ENCODE measurements around the gene PRPSAP1. TPM values are rescaled to one million over a fixed set of nuclear protein-coding genes. Genes with fewer than 3 reads are reported as not detected.

The PRPSAP1 gene
- total RNA-seq, 1 experiment from 2014 or later, result 47.8 TPM

DNA sequence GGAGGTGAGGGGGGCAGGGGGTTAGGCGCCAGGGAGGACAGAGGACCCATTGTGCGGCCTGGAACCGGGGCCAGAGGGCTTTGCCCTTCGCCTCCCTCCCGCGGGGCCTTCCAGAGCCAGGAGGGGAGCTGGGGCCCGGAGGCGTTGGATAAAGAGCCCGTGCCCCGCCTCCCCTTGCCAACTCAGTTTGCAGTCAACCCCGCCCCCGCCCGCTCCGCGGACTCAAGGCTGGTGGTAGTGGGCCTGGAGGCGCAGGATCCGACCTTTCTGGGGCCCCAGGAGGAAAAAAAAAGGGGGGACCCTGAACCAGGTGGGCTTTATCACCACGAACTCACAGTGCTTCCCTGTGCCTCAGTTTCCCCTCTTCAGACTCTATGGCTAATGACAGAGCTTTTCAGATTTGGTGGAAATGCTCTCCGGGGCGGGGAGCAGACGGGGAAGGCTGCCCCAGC is 28.7 kb upstream of the PRPSAP1 start:
- no peak for TF ChIP-seq EZH2 (IDR thresholded peaks at IDR 0.05; ENCODE audit: low read length, unreplicated experiment)
- TF ChIP-seq CTCF (conservative IDR thresholded peaks at IDR 0.05; ENCODE audit: low read depth, low read length), result no peak
- TF ChIP-seq EZH2phosphoT487 (IDR thresholded peaks at IDR 0.05; ENCODE audit: borderline replicate concordance, low read length), result no peak
- H4K20me1 ChIP-seq (ENCODE audit: low read length), result no peaks in the 10 kb centered on the region
- peak overlapping the region; percentile 84 for H2AFZ ChIP-seq (ENCODE audit: low read length)
- H3K4me2 ChIP-seq (ENCODE audit: low read length), result peak overlapping the region; percentile 100
- peaks cover 21% of the 10 kb centered on the region for H3K4me1 ChIP-seq (ENCODE audit: insufficient read depth, low read length)
- H3K79me2 ChIP-seq (ENCODE audit: low read length), result peaks cover 11% of the 10 kb centered on the region
- ATAC-seq (no peak), DNase-seq (no peak)
- BruUV-seq (replicated peaks), result no TSS peak
- H3K27ac ChIP-seq (ENCODE audit: low read length), result no peak overlapping the region
- intact Hi-C loops (cut with micrococcal nuclease), result no loop called here
- H3K9ac ChIP-seq (ENCODE audit: low read length), result peak overlapping the region; percentile 84; the same call in 1 of the 2 replicates
- no peaks in the 10 kb centered on the region for H3K9me3 ChIP-seq (ENCODE audit: low read length)
- POLR2A ChIA-PET (ENCODE audit: unreplicated experiment), result no interaction called here
- H3F3A ChIP-seq (ENCODE audit: low read length, unreplicated experiment), result no peaks in the 10 kb centered on the region
- CTCF ChIA-PET, result no interaction called here
- H3K9me2 ChIP-seq (replicated peaks; ENCODE audit: low read length), result no peaks in the 10 kb centered on the region
- no peaks in the 10 kb centered on the region for H3K27me3 ChIP-seq (ENCODE audit: low read length)
- peak overlapping the region; percentile 73 for H3K4me3 ChIP-seq (ENCODE audit: low read length)
- H3K36me3 ChIP-seq (ENCODE audit: low read depth, low read length), result no peaks in the 10 kb centered on the region

GRCh38 chr17:76381633-76382350 is 28.1 kb upstream of the PRPSAP1 start:
- Histone ChIP-seq H3F3A (ENCODE audit: low read length, unreplicated experiment) (no peaks in the 10 kb centered on the region), H3K9ac (ENCODE audit: low read length) (no peak overlapping the region), H3K9me2 (replicated peaks; ENCODE audit: low read length) (no peaks in the 10 kb centered on the region), H3K4me2 (ENCODE audit: low read length) (no peak overlapping the region), H3K9me3 (ENCODE audit: low read length) (no peaks in the 10 kb centered on the region), H2AFZ (ENCODE audit: low read length) (no peak overlapping the region), H3K4me3 (ENCODE audit: low read length) (no peak overlapping the region), H3K79me2 (ENCODE audit: low read length) (peaks cover 10% of the 10 kb centered on the region), H3K36me3 (ENCODE audit: low read depth, low read length) (no peaks in the 10 kb centered on the region), H3K4me1 (ENCODE audit: insufficient read depth, low read length) (peaks cover 21% of the 10 kb centered on the region), H3K27ac (ENCODE audit: low read length) (no peak overlapping the region), H3K27me3 (ENCODE audit: low read length) (no peaks in the 10 kb centered on the region), H4K20me1 (ENCODE audit: low read length) (no peaks in the 10 kb centered on the region)
- no peak for ATAC-seq
- intact Hi-C loops (cut with micrococcal nuclease), result no loop called here
- TF ChIP-seq EZH2 (IDR thresholded peaks at IDR 0.05; ENCODE audit: low read length, unreplicated experiment) (no peak), EZH2phosphoT487 (IDR thresholded peaks at IDR 0.05; ENCODE audit: borderline replicate concordance, low read length) (no peak), CTCF (conservative IDR thresholded peaks at IDR 0.05; ENCODE audit: low read depth, low read length) (no peak)
- no peak for DNase-seq
- POLR2A ChIA-PET (ENCODE audit: unreplicated experiment), result no interaction called here
- no TSS peak for BruUV-seq (replicated peaks)
- CTCF ChIA-PET, result interaction anchor here (0.6 to 0.9 kb wide), 3 partner anchors 9 to 16 kb away, joined by 3 to 8 read pairs (median 5); no protein-coding TSS in a partner anchor

Measured in PC-3 (cell line).